Tibial artery (tissue), 4 donors: Measurements from ENCODE around the gene ACYP1.

Experiments
- DNase-seq, 2 donors: peaks; one replicate each; pipeline ENCODE4 v3.0.0-alpha.2; 2019
- H3K27ac ChIP-seq, 2 donors: fragments of 200-600 bp; sonication (generic) in 1 of 2; 1 replicate in 1 of 2; 2 replicates in 1 of 2; pipeline ENCODE4 v1.5.1; 2018 to 2019; ENCODE audit warnings: mild to moderate bottlenecking in 1 of 2
- H3K27me3 ChIP-seq, 2 donors: fragments of 200-600 bp; sonication (generic) in 1 of 2; one replicate each; pipeline versions ENCODE4 v1.5.1 to v1.6.0; 2016 to 2019
- H3K36me3 ChIP-seq, 3 donors: fragments of 200-600 bp; sonication (generic) in 2 of 3; one replicate each; pipeline ENCODE4 v1.5.1; 2016 to 2019; ENCODE audit warnings: mild to moderate bottlenecking in 2 of 3
- H3K4me1 ChIP-seq, 4 donors: fragments of 200-600 bp; sonication (generic) in 2 of 4; 1 replicate in 3 of 4; 2 replicates in 1 of 4; pipeline ENCODE4 v1.5.1; 2016 to 2019
- H3K4me3 ChIP-seq, 2 donors: fragments of 200-600 bp; sonication (generic) in 1 of 2; 1 replicate in 1 of 2; 2 replicates in 1 of 2; pipeline ENCODE4 v1.5.1; 2018 to 2019; ENCODE audit warnings: mild to moderate bottlenecking in 2 of 2
- H3K9me3 ChIP-seq, 3 donors: fragments of 200-600 bp; sonication (generic) in 1 of 3; one replicate each; pipeline ENCODE4 v1.5.1; 2016 to 2019
- CTCF ChIP-seq, 2 experiments: fragments of 200-600 bp in 1 of 2; fragments of 450-650 bp in 1 of 2; IDR thresholded peaks; one replicate each; pipeline ENCODE4 v1.5.1; 2017 to 2019; ENCODE audit warnings: antibody characterized with exemption in 2 of 2, mild to moderate bottlenecking in 1 of 2, moderate library complexity in 1 of 2
- intact Hi-C: fragments of 100-400 bp; cut with DNase I; formaldehyde crosslinking; loops from one replicate; pipeline ENCODE4 v1.15.0; 2023; ENCODE audit warnings: low total_unique reads

Gene ACYP1

GRCh38 chr14:75016815-75017214, 47.0 kb downstream of the ACYP1 start:
- no peak for TF ChIP-seq CTCF (IDR thresholded peaks at IDR 0.05)
- peaks cover 0 to 12% (median 8%) of the 10 kb centered on the region in 4 donors for H3K4me1 ChIP-seq
- no peak for DNase-seq
- no peaks in the 10 kb centered on the region for H3K9me3 ChIP-seq
- intact Hi-C loops, result no loop called here
- peaks cover 59 to 84% (median 65%) of the 10 kb centered on the region in 3 donors for H3K36me3 ChIP-seq
- no peaks in the 10 kb centered on the region for H3K27me3 ChIP-seq
- no peak overlapping the region for H3K27ac ChIP-seq
- no peak overlapping the region for H3K4me3 ChIP-seq

DNA sequence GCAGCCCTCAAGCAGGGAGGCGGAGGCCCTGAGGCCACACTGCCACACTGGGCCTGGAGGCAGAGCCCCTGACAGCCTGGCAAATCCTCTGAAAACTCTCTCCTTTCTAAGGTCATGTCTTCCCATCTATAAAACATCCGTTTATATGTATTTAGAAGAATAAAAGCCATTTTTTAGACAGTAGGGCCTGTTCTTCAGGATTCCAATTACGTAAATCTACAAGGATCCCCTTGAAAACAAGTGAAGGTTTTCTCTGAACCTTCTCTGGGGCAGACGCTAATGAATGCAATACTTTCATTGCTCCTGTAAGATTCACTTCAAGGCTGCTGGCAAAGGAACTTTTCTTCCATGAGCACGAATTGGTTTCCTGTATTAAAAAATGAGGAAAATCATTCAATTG, 48.3 kb downstream of the ACYP1 start:
- Histone ChIP-seq H3K27me3 (no peaks in the 10 kb centered on the region), H3K9me3 (no peaks in the 10 kb centered on the region), H3K36me3 (peaks cover 47 to 74% (median 59%) of the 10 kb centered on the region in 3 donors), H3K27ac (peak overlapping the region in 1 of 2 donors; percentile 7), H3K4me1 (peaks cover 7 to 25% (median 19%) of the 10 kb centered on the region in 4 donors), H3K4me3 (no peak overlapping the region)
- intact Hi-C loops, result no loop called here
- no peak for TF ChIP-seq CTCF (IDR thresholded peaks at IDR 0.05)
- no peak for DNase-seq

GRCh38 chr14:75013290-75013689, 50.5 kb downstream of the ACYP1 start:
- H3K9me3 ChIP-seq, result no peaks in the 10 kb centered on the region
- H3K27ac ChIP-seq, result peak overlapping the region in 1 of 2 donors; percentile 69
- H3K27me3 ChIP-seq, result no peaks in the 10 kb centered on the region
- DNase-seq, result peak in 1 of 2 donors; percentile 47
- no peak for TF ChIP-seq CTCF (IDR thresholded peaks at IDR 0.05)
- no peak overlapping the region for H3K4me3 ChIP-seq
- H3K4me1 ChIP-seq, result peaks cover 7 to 39% (median 21%) of the 10 kb centered on the region in 4 donors
- peaks cover 38 to 76% (median 62%) of the 10 kb centered on the region in 3 donors for H3K36me3 ChIP-seq
- intact Hi-C loops, result loop anchor here (5.0 kb wide), 1 partner anchor 66 kb away; no protein-coding TSS in a partner anchor

- no peak for DNase-seq
- Histone ChIP-seq H3K9me3 (no peaks in the 10 kb centered on the region), H3K27ac (peak overlapping the region; percentile 68 to 69), H3K4me3 (no peak overlapping the region), H3K27me3 (no peaks in the 10 kb centered on the region), H3K4me1 (peaks cover 7 to 39% (median 21%) of the 10 kb centered on the region in 4 donors), H3K36me3 (peaks cover 36 to 76% (median 64%) of the 10 kb centered on the region in 3 donors)
- intact Hi-C loops, result loop anchor here (5.0 kb wide), 1 partner anchor 64 kb away; no protein-coding TSS in a partner anchor
- TF ChIP-seq CTCF (IDR thresholded peaks at IDR 0.05), result no peak
These were observed 52.3 kb downstream of the ACYP1 start for GRCh38 chr14:75011356-75011994.

DNA sequence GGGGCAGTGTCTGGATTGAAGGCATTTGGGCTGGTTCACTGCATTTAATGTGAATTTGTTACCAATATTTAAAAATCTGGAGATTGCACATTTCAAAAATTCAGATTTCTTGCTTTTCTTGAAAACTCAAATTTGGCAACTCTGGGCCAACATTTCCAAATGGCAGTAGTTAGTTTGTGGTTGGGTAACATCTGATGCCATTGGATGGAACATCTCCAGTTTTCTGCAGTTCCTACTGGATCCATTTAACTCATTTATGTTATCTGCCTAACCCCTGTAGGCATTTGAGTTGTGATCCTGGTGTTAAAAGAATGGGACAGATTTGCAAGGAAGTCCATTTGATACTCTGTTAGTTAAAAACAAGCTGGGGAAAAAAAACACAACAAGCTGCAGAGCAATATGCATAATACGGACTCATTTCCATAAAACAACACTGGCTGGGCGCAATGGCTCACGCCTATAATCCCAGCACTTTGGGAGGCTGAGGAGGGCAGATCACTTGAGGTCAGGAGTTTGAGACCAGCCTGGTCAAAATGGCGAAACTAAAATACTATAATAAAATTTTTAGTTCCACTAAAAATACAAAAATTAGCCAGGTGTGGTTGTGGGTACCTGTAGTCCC, 53.2 kb downstream of the ACYP1 start:
- H3K27ac ChIP-seq, result peak overlapping the region; percentile 68 to 69
- no peaks in the 10 kb centered on the region for H3K9me3 ChIP-seq
- intact Hi-C loops, result loop anchor here (5.0 kb wide), 1 partner anchor 63 kb away; no protein-coding TSS in a partner anchor
- no peaks in the 10 kb centered on the region for H3K27me3 ChIP-seq
- H3K4me3 ChIP-seq, result no peak overlapping the region
- H3K36me3 ChIP-seq, result peaks cover 36 to 76% (median 66%) of the 10 kb centered on the region in 3 donors
- H3K4me1 ChIP-seq, result peaks cover 7 to 41% (median 21%) of the 10 kb centered on the region in 4 donors
- no peak for DNase-seq
- no peak for TF ChIP-seq CTCF (IDR thresholded peaks at IDR 0.05)
